ENCODE measurements around the gene NUP93.
"Not testable (repeated sequence)": the region's sequence is repeated elsewhere in the genome, so short reads cannot be mapped to it uniquely, and the experiment has no call there.

The NUP93 gene

GRCh38 chr16:56779906-56780305 is 50.0 kb downstream of the NUP93 start:
- no peak for DNase-seq (ENCODE audit: low read depth in 2 of 2)

DNA sequence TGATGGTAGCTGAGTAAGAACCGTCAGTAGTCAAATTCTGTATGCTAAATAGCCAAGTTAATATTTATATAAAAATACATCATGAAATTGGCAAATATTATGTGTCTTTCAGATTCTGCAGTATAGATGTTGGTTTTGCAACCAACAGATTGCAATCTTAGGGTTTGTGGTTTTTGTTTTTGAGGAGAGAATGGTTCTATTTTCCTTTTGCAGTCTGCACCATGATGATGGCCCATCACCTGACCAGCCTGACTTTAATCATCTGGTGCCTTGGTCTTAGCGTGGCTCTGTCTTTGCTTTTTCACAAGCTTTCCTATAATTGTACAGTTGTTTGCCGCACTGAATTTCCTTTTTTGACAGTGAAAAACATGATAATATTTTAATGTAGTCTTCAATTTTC is 50.7 kb downstream of the NUP93 start:
- DNase-seq (ENCODE audit: low read depth in 2 of 2), result no peak

DNA sequence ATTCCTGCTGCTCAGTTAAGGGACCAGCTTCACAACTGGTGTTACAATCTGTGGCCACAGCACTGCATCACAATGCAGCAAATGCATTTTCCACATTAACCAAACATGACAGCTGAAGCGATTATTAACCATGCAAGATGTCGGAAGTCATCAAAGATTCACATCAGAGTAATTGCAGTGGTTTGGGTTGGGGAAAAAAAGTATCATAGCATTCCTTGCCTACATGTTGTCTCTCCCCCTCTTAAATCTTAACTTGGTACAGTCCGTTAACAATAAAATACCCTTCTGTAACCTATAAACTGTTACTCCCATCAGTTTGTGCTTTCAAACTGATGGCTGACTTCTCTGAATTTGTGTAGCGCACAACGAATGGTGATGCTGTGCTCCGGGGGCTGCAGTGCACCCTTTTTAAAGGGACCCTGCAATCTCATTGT is 51.6 kb downstream of the NUP93 start:
- no peak for DNase-seq (ENCODE audit: low read depth in 2 of 2)

DNA sequence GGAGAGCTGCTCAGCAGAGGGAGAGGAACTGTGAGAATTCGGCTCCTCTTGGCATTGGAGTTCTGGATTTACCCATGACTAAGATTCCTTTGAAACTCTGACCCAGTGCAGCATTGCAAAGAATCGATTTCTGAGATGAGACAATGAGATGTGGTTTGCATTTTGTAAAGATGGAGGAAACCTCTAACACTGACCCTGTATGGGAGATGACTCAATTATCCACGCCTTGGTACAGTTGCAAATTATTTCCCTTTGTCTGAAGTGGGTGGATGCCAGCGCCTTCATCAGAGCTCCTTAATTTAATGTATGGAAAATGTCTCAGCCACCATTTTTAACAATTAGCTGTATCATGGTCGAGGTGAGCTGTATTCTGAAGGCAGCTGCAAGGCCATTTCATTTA is 53.4 kb downstream of the NUP93 start:
- no peak for DNase-seq (ENCODE audit: low read depth in 2 of 2)

DNA sequence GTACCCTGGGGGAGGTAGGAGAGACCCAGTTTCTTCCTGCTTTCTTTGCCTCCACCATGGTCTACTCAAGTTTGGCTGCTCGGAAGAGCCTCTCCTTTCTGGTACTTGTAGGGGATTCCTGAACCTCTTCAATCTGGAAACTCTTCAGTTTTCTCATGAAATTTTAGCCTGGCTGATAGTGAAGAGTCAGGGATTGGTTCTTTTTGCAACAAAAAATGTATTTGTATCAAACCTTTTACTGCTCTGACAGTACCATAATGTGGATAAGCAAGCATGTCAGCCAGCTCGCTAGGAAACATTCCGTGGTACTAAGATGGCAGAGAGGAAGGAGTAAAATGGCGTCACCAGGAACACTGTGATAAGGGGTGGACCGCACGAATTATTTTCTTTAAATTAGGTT is 55.4 kb downstream of the NUP93 start:
- DNase-seq (ENCODE audit: low read depth in 2 of 2), result no peak

- no peak for DNase-seq (ENCODE audit: low read depth in 2 of 2)
Measured at GRCh38 chr16:56787167-56787566, 57.2 kb downstream of the NUP93 start.

- DNase-seq (ENCODE audit: low read depth in 2 of 2), result no peak
Measured at GRCh38 chr16:56788435-56788834, 58.5 kb downstream of the NUP93 start.

GRCh38 chr16:56789360-56789759 is 59.4 kb downstream of the NUP93 start:
- no peak for DNase-seq (ENCODE audit: low read depth in 2 of 2)

DNA sequence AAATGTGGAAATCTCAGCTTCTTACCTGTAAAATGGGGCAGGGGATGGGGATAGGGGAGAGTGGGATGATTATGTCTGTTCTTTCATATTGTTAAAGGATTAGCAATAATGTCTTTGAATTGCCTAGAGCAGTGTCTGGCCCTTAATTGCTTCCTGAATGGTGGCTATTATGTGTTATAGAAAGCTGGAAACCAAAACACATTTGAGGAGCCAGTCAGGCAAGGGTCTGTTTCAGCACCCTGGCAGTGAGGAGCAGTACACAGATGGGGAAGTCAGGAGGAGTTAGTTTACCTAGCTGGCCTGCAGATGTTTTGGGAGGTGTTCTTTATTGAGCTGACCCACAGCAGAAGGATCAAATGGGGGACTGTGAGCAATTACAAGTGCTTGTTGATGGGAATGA is 63.0 kb downstream of the NUP93 start:
- DNase-seq (ENCODE audit: low read depth in 2 of 2), result no peak

- DNase-seq (ENCODE audit: low read depth in 2 of 2), result no peak
Measured at GRCh38 chr16:56793492-56793891, 63.6 kb downstream of the NUP93 start.

- no peak for DNase-seq (ENCODE audit: low read depth in 2 of 2)
Measured at GRCh38 chr16:56795011-56795410, 65.1 kb downstream of the NUP93 start.

GRCh38 chr16:56797038-56797437 is 67.1 kb downstream of the NUP93 start:
- DNase-seq (ENCODE audit: low read depth in 2 of 2), result not testable (repeated sequence)

DNA sequence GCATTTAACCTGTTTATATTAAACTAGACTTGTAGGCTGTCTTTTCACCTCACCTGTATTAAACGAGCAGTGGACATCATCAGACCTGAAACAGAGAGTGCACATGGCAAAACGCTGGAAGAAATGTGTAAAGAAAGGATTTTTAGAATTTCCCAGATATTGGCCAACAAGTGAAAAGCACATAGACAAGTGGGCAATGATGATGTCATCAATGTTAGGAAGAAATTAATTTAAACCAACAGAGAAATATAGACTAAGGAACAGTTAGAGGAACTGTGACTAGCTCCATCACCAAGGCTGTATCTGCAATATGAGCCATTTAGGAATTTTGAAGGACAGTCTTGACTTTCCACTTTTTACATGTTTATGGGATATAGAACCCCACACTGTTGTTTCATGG is 67.9 kb downstream of the NUP93 start:
- no peak for DNase-seq (ENCODE audit: low read depth in 2 of 2)

DNA sequence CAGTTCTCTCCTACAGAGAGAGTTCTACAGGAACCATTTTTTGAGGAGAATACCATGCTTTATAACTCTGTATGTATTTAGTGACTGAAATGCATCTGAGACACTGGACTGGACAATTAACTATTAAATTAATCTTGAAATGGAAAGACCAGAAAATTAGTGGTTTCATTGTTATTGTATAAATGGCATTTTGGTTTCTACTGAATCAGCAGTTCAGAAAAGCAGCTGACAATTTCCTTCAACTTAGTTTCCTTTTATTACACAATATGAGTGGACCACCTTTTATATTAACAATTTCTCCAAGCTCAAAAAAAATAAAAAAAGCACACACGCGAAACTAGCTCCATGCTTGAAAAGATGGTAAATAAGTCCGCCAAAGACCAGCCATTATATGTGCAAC is 69.0 kb downstream of the NUP93 start:
- no peak for DNase-seq (ENCODE audit: low read depth in 2 of 2)

- no peak for DNase-seq (ENCODE audit: low read depth in 2 of 2)
Measured at GRCh38 chr16:56800355-56800754, 70.4 kb downstream of the NUP93 start.

DNA sequence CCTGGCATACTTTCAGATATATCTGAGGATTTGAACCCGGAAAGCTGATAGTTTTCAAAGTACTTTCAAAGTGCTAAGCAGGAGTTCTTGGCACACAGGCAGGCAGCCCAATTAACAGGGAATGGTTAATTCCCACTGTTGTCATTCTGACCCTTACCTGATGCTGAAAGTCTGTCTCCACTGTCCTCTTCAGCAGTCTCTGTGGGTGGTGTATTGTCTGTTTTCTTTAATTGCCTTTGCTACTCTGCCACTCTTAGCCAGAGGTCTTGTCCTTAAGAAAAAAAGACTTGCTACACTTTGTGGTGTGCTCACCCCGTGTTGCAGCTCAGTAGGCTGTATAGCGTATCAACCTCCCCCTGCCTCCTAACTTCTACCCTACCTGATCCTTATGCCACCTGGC is 71.8 kb downstream of the NUP93 start:
- DNase-seq (ENCODE audit: low read depth in 2 of 2), result no peak

DNA sequence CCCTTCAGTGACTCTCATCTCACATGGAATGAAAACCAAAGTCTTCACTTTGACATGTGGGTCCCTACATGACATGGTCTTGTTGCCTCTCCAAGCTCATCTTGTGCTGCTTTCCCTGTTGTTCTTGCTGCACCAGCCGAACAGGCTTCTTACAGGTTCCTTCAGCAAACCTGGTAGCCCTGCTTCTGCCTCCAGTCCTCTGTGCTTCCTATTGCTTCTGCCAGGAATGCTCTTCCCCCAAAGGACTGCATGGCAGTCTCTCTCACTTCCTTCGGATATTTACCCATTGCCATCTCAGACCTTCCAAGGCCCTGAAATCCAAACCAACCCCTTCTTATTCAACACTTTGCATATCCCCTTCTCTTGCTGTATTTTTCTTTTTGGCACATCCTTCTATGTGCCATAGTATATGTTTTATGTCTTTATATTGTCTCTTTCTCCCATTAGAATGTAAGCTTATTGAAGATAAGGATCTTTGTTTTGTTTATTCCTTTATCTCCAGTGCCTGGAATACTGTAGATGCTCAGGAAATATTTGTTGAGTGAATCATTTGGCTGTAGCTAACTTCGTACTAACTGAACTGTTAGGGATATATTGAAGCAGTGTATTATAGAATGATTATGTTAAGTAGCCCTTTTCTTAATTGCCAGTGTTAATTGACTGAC is 77.2 kb downstream of the NUP93 start:
- no peak for DNase-seq (ENCODE audit: low read depth in 2 of 2)

DNA sequence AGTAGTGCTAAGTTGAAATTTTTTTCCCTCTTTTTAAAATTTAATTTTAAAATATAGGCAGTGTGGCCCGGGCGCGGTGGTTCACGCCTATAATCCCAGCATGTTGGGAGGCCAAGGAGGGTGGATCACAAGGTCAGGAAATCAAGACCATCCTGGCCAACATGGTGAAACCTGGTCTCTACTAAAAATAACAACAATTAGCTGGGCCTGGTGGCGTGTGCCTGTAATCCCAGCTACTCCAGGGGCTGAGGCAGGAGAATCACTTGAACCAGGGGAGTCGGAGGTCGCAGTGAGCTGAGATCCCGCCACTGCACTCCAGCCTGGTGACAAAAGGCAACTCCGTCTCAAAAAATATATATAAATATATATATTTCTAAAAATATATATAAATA is 77.7 kb downstream of the NUP93 start:
- DNase-seq (ENCODE audit: low read depth in 2 of 2), result not testable (repeated sequence)

DNA sequence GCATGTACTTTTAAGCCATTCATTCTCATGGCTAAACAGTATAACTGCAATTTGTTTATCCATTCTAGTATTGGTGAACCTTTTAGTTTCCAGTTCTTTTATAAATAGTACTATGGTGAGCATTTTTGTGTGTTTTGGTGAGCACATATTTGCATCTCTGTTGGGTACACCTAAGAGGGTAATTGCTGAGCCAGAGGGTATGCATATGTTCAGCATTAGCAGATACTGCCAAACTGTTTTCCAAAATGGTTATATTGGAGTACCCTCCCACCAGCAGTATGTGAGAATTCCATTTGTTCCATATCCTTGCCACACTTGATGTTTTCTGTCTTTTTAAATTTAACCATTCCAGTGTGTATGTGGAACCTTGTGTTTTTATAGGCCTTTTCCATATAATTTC is 81.0 kb downstream of the NUP93 start:
- DNase-seq (ENCODE audit: low read depth in 2 of 2), result no peak

GRCh38 chr16:56811602-56812001 is 81.7 kb downstream of the NUP93 start:
- not testable (repeated sequence) for DNase-seq (ENCODE audit: low read depth in 2 of 2)

DNA sequence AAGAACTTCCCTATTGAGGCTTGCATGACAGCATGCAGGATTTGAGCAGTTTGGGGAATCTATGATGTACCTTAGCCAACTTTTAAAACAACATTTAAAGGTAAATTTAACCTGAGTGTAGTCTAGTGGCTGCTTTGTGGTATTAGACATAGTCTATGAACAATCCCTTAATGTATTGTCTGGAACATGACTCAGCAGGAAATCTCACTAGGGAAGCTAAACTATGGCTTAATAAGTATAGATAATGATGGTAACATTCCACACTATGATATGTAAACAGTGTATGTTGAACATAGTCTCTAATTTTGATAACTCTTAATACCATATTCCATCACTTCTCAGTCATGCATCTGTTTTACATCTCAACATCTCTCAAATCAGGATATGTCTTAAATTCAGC is 83.0 kb downstream of the NUP93 start:
- DNase-seq (ENCODE audit: low read depth in 2 of 2), result no peak

DNA sequence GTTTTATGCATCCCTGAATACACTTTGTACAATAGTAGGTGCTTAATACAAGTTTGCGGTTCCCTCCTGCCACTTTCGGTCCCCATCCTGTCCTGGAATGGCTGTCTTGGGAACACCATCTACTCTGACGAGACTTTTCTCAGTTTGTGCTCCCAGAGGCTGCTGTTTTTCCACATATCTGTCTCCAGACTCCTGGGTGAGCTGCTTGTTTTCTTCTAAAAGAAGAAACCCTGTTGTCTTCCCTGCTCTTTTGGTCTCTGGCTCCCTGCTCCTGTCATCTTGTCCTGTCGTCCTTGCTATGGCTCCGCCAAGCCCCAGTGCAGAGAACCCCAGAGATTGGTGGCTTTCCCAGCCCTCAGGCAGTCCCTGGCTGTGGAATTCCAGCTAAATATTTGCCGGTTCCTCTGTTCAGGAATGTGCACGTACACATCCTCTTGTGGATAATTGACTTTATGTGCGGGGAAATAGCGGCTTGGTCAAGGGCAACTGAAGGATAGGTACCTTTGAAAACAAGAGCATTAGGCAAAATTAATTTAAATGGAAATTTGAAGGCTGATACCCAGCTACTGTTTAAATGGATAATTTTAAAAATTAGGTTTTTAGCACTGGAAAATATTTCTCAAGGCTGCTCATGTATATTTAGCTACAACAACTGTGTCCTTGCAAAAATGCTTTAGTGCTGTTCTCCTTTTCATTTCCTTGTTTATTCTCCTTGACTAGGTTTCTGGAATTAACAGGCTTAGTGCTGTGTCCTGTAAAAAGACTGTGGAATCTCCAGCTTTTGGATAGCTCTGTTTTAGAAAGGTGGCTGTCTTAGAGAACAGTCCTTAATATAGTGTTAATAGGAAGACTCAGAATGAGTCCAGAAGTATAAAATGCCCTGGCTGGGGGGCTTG is 84.9 kb downstream of the NUP93 start:
- no peak for DNase-seq (ENCODE audit: low read depth in 2 of 2)

DNA sequence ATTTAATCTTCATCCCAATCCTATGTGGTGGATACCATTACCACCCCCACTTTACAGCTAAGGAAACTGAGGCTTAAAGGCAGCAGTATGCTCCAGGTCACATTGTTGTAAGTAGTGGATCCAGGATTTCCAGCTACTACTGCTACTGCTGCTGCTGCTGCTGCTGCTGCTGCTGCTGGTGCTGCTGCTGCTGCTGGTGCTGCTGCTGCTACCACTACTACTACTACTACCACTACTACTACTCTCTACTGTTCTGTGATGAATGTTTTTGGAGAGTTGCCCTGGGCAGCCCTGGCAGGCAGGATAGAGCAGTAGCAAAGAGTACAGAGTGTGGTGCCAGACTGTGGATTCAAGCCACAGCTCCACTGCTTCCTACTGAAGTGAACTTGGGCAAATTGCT is 85.8 kb downstream of the NUP93 start:
- no peak for DNase-seq (ENCODE audit: low read depth in 2 of 2)
